HEK293 (cell line): Measurements from ENCODE around the gene MROH2B.

ENCODE experiments used
- CTCF ChIA-PET: fragments of 350-600 bp; formaldehyde crosslinking; extraction: SDS; loops from one replicate; lab custom pipeline; 2021; ENCODE audit warnings: antibody characterized with exemption; lab: Yijun Ruan, JAX
- POLR2A ChIA-PET: fragments of 300-600 bp; formaldehyde crosslinking; extraction: SDS; loops from one replicate; lab custom pipeline; 2020; ENCODE audit warnings: antibody characterized with exemption, inconsistent platforms; lab: Yijun Ruan, JAX
- H3K27ac ChIP-seq: fragments of 200-500 bp; sonication (Bioruptor generic); 2 replicates; pipeline ENCODE4 v1.5.1; 2014; ENCODE audit warnings: low read depth, low read length, control low read depth, inconsistent platforms; ENCODE audit errors: extremely low read depth
- H3K36me3 ChIP-seq, 2 experiments: fragments of 200-500 bp in 1 of 2; sonication (Bioruptor generic) in 1 of 2; 1 replicate in 1 of 2; 2 replicates in 1 of 2; pipeline ENCODE4 v1.5.1; 2014 to 2017; ENCODE audit warnings: inconsistent platforms in 2 of 2, low read length in 2 of 2; ENCODE audit not compliant: control insufficient read depth in 2 of 2, insufficient read depth in 1 of 2
- H3K4me1 ChIP-seq: fragments of 200-500 bp; sonication (Bioruptor generic); 2 replicates; pipeline ENCODE4 v1.5.1; 2014; ENCODE audit warnings: mild to moderate bottlenecking, low read length, inconsistent platforms; ENCODE audit not compliant: control insufficient read depth, insufficient read depth
- H3K4me3 ChIP-seq: 2 replicates; pipeline ENCODE4 v1.5.1; 2011; ENCODE audit warnings: low read depth, mild to moderate bottlenecking, control low read depth, low read length, moderate library complexity
- H3K9me3 ChIP-seq: fragments of 200-500 bp; sonication (Bioruptor generic); 2 replicates; pipeline ENCODE4 v1.5.1; 2014; ENCODE audit warnings: low read depth, low read length, inconsistent platforms; ENCODE audit not compliant: control insufficient read depth, insufficient read depth
- FEZF1 ChIP-seq: fragments of 450-650 bp; formaldehyde crosslinking; IDR thresholded peaks from 2 replicates; pipeline ENCODE4 v1.5.1; 2016; ENCODE audit warnings: missing biosample characterization, missing genetic modification characterization
- KLF9 ChIP-seq: fragments of 450-650 bp; formaldehyde crosslinking; IDR thresholded peaks from 2 replicates; pipeline ENCODE4 v1.5.1; 2016; ENCODE audit warnings: missing biosample characterization, missing genetic modification characterization, low read depth
- SP3 ChIP-seq: fragments of 450-650 bp; formaldehyde crosslinking; IDR thresholded peaks from 2 replicates; pipeline ENCODE4 v1.5.1; 2016; ENCODE audit warnings: missing biosample characterization, missing genetic modification characterization
- ZNF138 ChIP-seq: fragments of 450-650 bp; formaldehyde crosslinking; IDR thresholded peaks from 2 replicates; pipeline ENCODE4 v1.5.1; 2016; ENCODE audit warnings: missing biosample characterization, missing genetic modification characterization, borderline replicate concordance
- ZNF23 ChIP-seq: fragments of 450-650 bp; formaldehyde crosslinking; IDR thresholded peaks from 2 replicates; pipeline ENCODE4 v1.5.1; 2016; ENCODE audit warnings: missing biosample characterization, missing genetic modification characterization, borderline replicate concordance
- ZNF274 ChIP-seq, 2 experiments: fragments of 200-500 bp in 1 of 2; fragments of 450-650 bp in 1 of 2; sonication (Bioruptor generic) in 1 of 2; formaldehyde crosslinking in 1 of 2; IDR thresholded peaks; 2 replicates each; pipeline versions ENCODE4 v1.5.1 to v1.6.1; 2014 to 2016; ENCODE audit warnings: borderline replicate concordance in 1 of 2, inconsistent platforms in 1 of 2, low read length in 1 of 2, missing biosample characterization in 1 of 2, missing genetic modification characterization in 1 of 2
- ZNF362 ChIP-seq: fragments of 450-650 bp; formaldehyde crosslinking; IDR thresholded peaks from 2 replicates; pipeline ENCODE4 v1.5.1; 2016; ENCODE audit warnings: missing biosample characterization, missing genetic modification characterization
- ZNF521 ChIP-seq: fragments of 450-650 bp; formaldehyde crosslinking; IDR thresholded peaks from 2 replicates; pipeline ENCODE4 v1.5.1; 2017; ENCODE audit warnings: missing biosample characterization, mild to moderate bottlenecking, missing genetic modification characterization
- ZNF626 ChIP-seq: fragments of 450-650 bp; sonication (Bioruptor Pico); formaldehyde crosslinking; IDR thresholded peaks from 2 replicates; pipeline ENCODE4 v1.5.1; 2018; ENCODE audit warnings: missing biosample characterization, missing genetic modification characterization, inconsistent platforms
- ZNF837 ChIP-seq: fragments of 450-650 bp; formaldehyde crosslinking; IDR thresholded peaks from 2 replicates; pipeline ENCODE4 v1.5.1; 2016; ENCODE audit warnings: missing biosample characterization, missing genetic modification characterization
- TF ChIP-seq, protein P1 (sequence below): fragments of 450-650 bp; formaldehyde crosslinking; IDR thresholded peaks from 2 replicates; pipeline ENCODE4 v1.5.1; 2017; ENCODE audit warnings: missing biosample characterization, missing genetic modification characterization
- TF ChIP-seq, protein P2 (sequence below): fragments of 450-650 bp; formaldehyde crosslinking; IDR thresholded peaks from 2 replicates; pipeline ENCODE4 v1.5.1; 2016; ENCODE audit warnings: missing biosample characterization, missing genetic modification characterization

Gene MROH2B

DNA sequence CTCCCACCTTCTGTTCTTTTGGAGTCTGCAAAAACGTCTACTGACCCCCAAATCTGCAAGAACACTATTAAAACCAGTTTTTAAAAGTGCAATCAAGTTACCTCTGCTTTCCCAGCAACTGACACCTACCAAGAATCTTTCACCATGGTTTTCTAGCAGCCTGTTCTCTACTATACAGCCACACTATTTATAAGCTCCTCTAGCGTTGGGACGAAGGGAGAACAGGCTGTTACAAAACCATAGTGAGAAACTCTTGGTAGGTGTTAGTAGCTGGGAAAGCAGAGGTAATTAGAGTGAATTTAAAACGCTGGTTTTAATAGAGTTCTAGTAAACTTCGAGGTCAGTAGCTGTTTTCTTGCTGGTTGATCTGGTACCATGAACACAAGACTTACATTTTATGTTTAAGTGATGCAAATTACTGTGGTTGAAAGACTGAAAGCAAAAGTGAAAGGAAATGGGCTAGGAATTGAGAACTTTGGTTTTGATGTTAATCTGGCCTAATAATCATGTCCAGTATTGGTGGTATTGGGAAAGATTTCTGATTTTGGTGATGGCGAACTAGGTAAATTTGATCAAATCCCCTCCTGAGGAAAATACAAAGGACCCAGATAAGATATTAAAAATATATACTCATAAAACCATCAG is 5.3 kb downstream of the MROH2B start:
- POLR2A ChIA-PET, result no interaction called here
- Histone ChIP-seq H3K4me3 (no peak overlapping the region), H3K36me3 (no peaks in the 10 kb centered on the region), H3K9me3 (no peaks in the 10 kb centered on the region), H3K27ac (no peak overlapping the region), H3K4me1 (no peaks in the 10 kb centered on the region)
- CTCF ChIA-PET, result no interaction called here
- TF ChIP-seq ZNF521 (tag by site-specific recombination) (no peak), ZNF362 (tag by site-specific recombination) (no peak), ZNF23 (tag by site-specific recombination) (no peak), ZNF138 (tag by site-specific recombination) (no peak)
- TF ChIP-seq, protein P1, sequence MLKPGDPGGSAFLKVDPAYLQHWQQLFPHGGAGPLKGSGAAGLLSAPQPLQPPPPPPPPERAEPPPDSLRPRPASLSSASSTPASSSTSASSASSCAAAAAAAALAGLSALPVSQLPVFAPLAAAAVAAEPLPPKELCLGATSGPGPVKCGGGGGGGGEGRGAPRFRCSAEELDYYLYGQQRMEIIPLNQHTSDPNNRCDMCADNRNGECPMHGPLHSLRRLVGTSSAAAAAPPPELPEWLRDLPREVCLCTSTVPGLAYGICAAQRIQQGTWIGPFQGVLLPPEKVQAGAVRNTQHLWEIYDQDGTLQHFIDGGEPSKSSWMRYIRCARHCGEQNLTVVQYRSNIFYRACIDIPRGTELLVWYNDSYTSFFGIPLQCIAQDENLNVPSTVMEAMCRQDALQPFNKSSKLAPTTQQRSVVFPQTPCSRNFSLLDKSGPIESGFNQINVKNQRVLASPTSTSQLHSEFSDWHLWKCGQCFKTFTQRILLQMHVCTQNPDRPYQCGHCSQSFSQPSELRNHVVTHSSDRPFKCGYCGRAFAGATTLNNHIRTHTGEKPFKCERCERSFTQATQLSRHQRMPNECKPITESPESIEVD, result no peak
- TF ChIP-seq, all 188 proteins: peak for 0

GRCh38 chr5:41057940-41058339 is 13.2 kb downstream of the MROH2B start:
- H3K4me1 ChIP-seq, result no peaks in the 10 kb centered on the region
- no peaks in the 10 kb centered on the region for H3K36me3 ChIP-seq
- ChIA-PET POLR2A (no interaction called here), CTCF (interaction anchor here (0.6 kb wide), 1 partner anchor 1380 kb away, joined by 3 read pairs; no protein-coding TSS in a partner anchor)
- no peak overlapping the region for H3K4me3 ChIP-seq
- TF ChIP-seq, protein P2, sequence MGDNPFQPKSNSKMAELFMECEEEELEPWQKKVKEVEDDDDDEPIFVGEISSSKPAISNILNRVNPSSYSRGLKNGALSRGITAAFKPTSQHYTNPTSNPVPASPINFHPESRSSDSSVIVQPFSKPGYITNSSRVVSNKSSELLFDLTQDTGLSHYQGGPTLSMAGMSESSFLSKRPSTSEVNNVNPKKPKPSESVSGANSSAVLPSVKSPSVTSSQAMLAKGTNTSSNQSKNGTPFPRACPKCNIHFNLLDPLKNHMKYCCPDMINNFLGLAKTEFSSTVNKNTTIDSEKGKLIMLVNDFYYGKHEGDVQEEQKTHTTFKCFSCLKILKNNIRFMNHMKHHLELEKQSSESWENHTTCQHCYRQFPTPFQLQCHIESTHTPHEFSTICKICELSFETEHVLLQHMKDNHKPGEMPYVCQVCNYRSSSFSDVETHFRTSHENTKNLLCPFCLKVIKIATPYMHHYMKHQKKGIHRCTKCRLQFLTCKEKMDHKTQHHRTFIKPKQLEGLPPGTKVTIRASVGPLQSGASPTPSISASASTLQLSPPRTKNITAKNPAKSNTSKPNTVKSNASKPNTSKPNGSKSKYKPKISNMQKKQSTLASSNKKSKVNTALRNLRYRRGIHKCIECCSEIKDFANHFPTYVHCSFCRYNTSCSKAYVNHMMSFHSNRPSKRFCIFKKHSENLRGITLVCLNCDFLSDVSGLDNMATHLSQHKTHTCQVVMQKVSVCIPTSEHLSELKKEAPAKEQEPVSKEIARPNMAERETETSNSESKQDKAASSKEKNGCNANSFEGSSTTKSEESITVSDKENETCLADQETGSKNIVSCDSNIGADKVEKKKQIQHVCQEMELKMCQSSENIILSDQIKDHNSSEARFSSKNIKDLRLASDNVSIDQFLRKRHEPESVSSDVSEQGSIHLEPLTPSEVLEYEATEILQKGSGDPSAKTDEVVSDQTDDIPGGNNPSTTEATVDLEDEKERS, result no peak
- TF ChIP-seq ZNF274 (IDR thresholded peaks at IDR 0.05; ENCODE audit: low read length), result no peak
- no peak for TF ChIP-seq ZNF274 (tag by site-specific recombination; IDR thresholded peaks at IDR 0.05; ENCODE audit: borderline replicate concordance)
- no peaks in the 10 kb centered on the region for H3K9me3 ChIP-seq
- H3K27ac ChIP-seq, result no peak overlapping the region

DNA sequence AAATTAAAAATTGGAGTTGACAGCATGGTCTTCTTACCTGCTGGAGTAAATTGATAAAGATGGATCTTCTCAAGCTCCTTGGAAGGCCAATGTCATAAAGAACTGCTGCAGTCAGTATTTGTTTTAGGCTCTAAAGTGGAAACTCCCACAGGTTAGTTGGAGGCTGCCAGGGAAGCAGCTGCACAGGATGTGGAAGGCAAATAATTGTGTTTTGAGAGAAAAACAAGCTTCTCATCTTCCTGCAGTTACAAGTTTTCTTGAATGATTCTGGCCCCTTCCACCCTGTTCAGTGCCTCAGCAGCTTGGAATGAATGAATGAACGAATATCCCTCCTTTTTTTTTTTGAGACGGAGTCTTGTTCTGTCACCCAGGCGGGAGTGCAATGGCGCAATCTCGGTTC is 13.9 kb downstream of the MROH2B start:
- POLR2A ChIA-PET, result no interaction called here
- H3K27ac ChIP-seq, result no peak overlapping the region
- H3K4me3 ChIP-seq, result no peak overlapping the region
- no peaks in the 10 kb centered on the region for H3K36me3 ChIP-seq
- TF ChIP-seq FEZF1 (tag by site-specific recombination), result no peak
- no peak for TF ChIP-seq KLF9 (tag by site-specific recombination)
- TF ChIP-seq ZNF626 (tag by site-specific recombination), result no peak
- no peak for TF ChIP-seq SP3 (tag by site-specific recombination)
- no peak for TF ChIP-seq ZNF837 (tag by site-specific recombination)
- no peaks in the 10 kb centered on the region for H3K4me1 ChIP-seq
- CTCF ChIA-PET, result interaction anchor here (0.8 to 1.0 kb wide), 3 partner anchors 9 to 138 kb away, joined by 3 read pairs; no protein-coding TSS in a partner anchor
- H3K9me3 ChIP-seq, result no peaks in the 10 kb centered on the region
